GM19468 (cell line): ENCODE results near the gene GNG7.
"Not testable (repeated sequence)": the region's sequence is repeated elsewhere in the genome, so short reads cannot be mapped to it uniquely, and the experiment has no call there.

Experiments
- ATAC-seq: cut with Tn5 transposase; IDR thresholded peaks from one replicate; pipeline ENCODE4 v1.9.1; 2021; ENCODE audit warnings: mild to moderate bottlenecking, moderate library complexity, moderate number of reproducible peaks; ENCODE audit not compliant: unreplicated experiment; ENCODE audit errors: extremely low read depth

GNG7 gene

DNA sequence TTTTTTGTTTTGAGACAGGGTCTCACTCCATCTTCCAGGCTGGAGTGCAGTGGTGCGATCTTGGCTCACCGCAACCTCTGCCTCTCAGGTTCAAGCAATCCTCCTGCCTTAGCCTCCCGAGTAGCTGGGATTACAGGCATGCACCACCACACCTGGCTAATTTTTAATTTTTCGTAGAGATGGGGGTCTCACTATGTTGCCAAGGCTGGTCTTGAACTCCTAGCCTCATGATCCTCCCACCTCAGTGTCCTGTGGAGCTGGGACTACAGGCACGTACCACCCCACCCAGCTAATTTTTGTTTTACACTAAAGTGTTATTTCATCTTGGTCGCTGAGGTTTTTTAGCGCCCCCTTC is 93.5 kb downstream of the GNG7 start:
- not testable (repeated sequence) for ATAC-seq

DNA sequence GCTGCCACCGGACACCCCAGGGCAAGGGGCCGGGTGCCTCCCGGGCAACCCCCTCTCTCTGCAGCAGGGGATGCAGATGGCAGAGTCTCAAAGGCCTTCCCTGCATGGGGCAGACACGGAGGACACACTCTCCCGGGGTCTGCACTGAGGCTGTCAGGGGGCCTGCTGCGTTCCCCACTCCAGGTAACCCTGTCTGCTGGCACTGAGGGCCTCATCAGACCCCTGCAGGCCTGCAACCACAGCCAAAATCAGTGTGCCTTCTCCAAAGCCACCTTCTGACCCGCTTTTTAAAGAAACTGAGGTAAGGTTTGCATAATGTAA is 93.9 kb downstream of the GNG7 start:
- ATAC-seq: no peak

DNA sequence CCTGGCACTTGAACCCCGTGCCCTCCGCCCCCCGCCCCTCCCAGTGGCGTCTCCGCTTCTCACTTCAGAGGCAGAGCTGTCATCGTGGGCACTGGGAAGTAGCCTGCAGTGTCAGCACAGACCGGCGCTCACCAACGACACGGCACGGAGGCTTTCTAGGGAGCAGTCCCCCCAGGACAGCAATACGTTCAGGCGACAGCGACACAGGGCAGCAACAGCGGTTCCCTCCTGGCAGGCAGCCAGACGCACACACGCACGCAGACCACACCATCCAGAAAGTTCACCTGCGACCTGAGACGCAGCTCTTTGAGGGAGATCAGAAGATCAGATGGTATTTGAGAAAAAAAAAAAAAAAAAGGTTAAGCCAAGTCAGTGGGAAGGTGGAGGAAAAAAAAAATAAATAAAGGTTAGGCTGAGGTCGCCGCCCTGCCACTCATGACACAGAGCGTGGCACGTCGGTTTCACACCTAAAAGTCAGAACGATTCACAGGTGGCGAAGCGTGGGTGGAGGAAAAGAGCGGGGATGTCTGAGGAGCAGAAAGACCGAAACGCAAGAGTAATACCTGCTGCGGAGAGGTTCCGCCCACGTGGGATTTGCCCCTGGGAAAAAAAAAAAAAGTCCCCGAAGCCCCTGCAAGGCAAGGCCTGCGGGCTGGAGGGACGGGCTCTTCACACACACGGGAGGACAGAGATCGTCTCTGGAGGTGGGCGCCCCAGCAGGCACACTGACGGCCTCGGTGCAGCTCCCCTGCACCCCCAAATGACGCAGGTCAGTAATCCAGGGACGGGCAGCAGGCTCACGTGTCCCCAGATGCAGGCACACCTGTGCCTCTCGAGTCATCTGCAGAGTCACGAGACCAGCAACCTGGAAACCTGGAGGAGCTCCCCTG is 94.5 kb downstream of the GNG7 start:
- no peak for ATAC-seq

DNA sequence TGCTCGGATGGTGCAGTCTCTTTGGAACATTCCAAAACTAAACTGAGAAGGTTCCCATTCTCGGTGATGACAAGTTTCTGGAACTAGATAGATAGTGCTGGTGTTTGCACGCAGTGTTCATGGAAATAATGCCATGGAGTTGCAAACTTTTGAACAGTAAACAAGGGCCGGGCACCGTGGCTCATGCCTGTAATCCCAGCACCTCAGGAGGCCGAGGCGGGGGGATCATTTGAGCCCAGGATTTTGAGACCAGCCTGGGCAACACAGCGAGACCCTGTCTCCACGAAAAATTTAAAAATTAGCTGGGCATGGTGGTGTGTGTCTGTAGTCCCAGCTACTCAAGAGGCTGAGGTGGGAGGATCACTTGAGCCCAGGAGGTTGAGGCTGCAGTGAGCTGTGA is 95.7 kb downstream of the GNG7 start:
- ATAC-seq: not testable (repeated sequence)

DNA sequence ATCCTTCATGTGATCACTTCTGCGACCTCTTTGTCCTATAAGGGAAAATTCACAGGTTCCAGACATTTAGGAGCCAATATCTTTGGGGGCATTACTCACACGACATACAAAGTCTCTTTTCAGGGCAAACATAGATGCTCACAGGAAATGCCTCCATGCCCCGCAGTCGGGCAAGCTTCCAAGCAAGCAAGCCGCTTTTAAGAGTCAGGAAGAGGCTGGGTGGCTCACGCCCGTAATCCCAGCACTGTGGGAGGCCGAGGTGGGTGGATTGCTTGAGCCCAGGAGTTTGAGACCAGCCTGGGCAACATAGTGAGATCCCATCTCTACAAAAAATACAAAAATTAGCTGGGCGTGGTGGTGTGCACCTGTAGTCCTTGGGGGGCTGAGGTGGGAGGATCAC is 96.6 kb downstream of the GNG7 start:
- not testable (repeated sequence) for ATAC-seq

DNA sequence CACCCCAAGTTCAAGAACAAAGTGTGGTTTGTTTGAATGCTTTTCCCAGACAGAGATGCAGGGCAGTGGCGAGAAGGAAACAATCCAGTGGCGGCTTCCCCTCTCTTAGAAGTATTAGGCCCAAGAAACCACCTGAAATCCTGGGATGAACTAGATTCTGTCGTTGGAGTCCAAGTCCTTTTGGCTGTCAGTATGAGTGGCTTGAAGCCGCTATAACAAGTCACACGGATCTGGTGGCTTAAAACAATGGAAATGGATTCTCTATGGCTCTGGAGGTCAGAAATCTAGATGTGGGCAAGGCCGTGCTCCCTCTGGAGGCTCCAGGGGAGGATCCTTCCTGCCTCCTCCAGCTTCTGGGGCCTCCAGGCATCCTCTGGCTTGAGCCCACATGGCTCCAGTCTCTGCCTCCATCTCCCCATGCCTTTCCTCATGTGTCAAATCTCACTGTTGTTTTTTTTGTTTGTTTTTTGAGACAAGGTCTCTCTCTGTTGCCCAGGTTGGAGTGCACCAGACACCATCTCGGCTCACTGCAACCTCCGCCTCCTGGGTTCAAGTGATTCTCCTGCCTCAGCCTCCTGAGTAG is 97.7 kb downstream of the GNG7 start:
- no peak for ATAC-seq

DNA sequence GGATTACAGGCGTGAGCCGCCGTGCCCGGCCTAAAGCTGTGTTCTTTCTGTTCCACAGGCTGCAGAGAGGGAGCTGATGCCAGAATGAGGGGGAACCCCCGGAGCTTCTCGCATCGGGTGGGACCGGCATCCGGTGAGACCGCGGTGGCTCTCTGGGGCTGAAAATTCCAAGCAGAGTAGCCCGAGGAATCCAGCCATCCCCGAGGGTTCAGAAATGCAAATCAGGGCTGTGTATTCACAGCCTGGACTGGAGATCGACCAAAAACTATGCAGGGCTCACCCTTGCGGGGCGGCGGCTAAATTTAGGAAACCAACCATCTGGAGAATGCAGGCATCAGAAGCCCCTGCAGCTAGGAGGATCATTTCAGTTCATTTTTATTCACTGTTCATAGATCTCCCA is 99.2 kb downstream of the GNG7 start:
- no peak for ATAC-seq

DNA sequence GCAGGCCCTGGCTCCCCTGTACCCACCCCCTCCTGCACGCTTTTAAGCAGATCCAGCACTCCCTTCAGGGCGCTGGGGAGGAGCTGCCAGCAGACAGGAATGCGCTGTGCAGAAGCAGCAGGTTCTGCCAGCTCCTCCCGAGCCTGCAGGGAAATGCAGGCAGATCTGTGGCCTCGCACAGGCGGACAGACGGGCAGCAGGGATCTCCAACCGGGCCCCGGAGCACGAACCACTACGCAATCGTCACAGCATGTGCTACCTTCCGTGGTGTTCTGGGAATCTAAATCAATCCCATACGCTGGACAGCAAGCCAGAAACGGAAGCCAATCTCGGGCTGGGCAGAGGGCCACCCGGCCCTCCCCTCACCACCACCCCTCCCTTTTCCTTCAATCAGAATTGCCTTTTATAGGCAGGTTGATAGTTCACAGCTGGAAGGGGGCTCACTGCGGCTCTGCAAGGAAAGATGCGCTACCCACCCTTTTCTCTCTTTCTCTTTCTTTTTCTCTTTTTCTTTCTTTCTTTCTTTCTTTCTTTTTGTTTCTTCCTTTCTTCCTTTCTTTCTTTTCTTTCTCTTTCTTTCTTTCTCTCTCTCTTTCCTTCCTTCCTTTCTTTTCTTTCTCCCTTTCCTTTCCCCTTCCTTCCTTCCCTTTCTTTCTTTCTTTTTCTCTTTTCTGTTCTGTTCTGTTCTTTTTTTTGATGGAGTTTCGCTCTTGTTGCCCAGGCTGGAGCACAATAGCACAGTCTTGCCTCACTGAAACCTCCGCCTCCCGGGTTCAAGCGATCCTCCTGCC is 99.9 kb downstream of the GNG7 start:
- ATAC-seq: no peak

DNA sequence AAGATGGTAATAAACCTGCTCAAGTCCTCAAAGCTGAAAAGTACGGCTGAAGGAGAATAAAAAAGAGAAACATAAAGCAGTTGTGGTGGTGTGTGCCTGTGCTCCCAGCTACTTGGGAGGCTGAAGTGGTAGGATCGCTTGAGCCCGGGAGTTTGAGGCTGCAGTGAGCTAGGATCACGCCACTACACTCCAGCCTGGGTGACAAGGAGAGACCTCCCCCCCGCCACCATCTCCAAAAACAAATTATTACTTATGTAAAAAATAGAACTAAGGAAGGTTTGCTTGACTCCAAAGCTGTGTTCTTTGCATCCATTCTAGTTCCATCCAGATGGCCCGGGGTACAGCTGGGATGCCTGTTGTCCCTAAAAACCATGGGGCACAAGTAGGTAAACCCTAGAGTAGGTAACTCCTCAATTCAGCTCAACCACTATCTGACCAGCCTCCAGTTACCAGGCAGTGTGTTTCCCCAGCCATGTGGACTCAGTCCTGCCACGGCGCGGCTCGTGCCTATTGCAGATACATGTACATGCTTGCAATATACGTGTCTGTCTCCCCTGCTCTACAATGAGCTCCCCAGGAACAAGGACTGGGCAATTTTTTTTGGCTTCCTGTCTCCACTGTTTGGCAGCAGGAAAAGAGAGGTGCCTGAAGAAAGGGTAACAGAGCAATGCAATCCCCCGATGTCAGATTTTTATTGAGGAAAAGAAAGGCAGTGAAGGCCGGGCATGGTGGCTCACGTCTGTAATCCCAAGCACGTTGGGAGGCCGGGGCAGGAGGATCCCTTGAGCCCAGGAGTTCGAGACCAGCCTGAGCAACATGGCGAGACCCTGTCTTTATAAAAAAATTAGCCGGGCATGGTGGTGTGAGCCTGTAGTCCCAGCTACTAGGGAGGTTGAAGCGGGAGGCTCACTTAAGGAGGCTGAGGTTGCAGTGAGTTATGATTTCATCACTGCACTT is 101.3 kb downstream of the GNG7 start:
- no peak for ATAC-seq

DNA sequence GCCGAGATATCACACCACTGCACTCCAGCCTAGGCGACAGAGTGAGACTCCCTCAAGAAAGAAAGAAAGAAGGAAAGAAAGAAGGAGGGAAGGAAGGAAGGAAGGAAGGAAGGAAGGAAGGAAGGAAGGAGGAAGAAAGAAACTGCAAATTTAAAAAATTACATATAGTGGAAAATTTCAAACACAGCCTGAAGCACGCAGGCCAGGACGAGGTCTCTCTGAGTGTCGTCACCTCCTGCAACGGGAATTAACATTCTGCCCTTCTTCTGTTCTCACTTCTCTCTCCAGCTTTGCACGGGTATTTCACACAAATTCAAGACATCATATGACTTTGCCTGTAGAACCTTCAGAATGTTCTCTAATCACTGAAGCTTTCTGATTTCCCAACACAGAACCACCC is 108.2 kb downstream of the GNG7 start:
- no peak for ATAC-seq

DNA sequence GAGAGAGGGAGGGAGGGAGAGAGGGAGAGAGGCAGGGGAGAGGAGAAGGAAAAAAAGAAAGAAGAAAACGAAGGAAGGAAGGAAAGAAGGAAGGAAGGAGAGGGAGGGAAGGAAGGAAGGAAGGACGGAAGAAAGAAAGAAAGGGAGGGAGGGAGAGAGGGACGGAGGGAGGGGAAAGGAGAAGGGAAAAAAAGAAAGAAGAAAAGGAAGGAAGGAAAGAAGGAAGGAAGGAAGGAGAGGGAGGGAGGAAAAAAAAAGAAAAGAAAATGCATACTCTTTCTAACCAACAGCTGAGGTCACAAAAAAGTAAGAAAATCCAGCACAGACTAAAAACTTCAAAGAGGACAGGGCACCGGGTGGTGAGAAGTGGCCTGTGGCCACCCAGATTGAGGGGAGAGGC is 109.7 kb downstream of the GNG7 start:
- no peak for ATAC-seq

DNA sequence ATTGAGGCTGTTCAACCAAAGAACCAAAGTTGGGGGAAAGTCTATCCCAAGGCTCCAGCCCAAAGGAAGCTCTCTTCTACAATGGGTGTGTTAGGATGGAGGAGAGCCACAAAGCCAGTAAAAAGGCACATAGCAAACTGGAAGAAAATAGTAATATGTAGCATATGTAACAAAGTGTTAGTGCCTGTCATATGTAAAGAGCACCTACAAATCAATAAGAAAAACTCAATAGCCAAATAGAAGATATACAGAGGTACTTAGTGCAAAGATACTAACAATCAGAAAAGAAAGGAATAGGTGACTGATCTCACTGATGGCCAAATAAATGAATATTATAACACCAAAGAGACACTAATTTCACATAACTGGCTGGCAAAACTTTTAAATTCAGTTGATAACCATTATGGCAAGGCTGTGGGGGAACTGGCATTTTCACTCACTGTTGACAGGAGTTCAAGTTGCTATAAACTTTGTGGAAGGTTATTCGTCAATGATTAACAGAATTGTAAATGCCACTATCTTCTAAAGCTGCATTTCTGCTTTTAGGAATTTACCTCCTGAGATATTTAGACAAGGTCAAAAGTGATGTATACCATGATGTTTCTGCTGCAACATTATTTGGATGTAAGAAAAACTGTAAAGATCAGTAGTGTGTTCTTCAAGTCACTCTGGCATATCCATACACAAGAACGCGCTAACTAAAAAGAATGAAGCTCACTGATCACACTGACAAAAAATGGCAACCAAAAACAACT is 110.8 kb downstream of the GNG7 start:
- ATAC-seq: no peak

DNA sequence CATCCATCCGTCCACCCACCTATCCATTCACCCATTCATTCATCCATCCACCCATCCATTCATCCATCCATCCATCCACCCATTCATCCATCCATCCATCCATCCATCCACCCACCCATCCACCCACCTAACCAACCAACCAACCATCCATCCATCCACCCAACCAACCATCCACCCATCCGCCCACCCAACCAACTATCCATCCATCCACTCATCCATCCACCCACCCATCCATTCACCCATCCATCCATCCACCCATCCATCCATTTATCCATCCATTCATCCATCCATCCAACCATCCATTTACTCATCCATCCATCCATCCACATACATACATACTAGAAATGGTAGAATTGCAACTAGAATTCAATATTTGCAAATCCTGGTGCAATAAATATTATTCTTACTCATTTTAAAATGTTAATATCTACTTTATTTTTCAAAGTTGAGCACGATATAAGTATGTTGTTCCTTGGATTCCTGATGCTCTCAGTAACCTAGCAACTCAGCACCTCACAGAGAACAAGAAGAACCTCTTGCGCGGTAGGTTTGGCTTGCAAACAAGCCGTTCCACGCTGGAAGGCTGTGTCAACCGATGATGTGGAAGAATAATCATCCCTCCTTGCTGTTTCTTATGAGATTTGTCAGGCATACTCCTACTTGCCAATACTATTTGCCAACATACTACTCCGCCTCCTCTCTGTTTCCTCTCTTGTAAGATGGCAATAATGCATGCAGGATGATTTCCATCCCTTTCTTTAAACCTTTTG is 111.7 kb downstream of the GNG7 start:
- no peak for ATAC-seq

DNA sequence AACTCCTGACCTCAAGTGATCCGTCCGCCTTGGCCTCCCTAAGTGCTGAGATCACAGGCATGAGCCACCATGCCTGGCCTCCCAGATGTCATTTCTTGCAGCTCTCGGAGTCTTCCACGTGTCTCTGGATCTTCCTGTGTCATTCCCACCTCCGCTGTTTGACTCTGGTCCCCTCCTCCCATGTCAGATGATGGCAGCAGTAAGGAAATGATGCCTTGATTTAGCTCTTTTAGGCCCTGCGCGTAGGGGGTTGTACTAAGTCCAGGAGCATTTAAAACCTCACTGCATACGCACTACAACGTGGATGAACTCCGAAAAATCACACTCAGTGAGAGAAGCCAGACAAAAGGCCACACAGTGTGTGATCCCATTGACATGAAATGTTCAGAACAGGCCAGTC is 113.1 kb downstream of the GNG7 start:
- ATAC-seq: no peak

DNA sequence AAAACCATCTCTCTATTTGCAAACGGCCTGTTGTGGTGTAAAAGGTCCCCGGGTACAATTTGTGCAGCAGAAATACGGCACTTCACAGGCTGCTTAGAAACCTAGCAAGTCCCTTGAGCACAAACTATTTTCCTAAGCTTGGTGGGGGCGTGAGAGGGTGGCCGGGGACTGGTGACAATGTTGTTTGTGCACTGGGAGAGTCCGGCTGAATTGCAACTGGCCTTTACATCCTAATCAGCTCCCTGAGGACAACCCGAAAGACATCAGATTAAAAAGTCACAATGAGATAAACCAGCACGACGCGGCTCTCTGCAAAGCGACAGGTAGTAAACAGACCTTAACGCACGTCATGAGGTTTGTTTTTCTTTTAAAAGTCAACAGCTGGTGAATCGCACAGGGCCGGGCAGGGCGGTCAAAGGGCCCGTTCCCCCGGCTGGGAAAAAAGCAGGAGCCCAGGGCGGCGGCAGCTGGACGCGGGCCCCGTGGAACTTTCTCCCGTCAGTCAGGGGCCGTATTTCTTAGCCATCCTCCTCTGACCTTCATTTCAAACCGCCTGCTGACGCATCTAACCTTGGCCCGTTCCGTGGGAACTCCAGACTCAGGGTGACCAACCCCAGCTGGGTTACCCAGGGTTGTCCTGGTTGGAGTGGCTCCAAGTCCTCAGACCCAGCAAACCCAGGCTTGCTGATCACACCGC is 114.3 kb downstream of the GNG7 start:
- ATAC-seq: no peak

DNA sequence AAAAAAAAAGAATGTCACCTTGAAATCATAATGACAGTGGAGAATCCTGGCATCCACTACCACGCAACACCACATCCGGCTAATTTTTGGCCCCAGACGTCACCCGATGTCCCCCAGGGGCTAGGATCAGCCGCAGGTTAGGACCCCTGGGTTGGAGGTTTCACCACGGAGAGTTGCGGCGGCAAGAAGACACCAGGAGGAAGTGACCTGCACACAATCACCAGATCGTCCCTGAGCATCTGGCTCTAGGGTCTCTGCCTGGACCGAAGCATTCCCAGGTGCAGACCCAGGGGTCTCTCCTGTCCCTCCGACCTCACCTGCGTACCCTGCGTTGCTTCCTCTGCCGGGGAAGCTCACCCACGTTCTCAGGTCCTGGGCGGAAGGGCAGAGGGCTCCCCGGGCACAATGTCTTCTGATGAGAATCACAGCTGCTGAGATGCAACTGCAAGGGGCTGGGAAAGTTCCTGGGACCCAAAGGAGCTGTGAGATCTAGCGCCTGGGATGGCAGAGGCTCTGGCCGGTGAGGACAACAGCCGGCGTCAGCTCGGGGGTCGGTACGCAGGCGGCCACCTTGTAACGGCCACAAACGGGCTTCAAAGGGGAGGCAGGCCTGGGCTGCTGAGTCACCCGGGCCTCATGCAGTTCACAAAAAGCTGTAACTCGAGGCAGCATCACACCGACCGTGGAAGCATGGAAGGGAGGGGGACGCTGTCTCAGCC is 115.3 kb downstream of the GNG7 start:
- no peak for ATAC-seq

DNA sequence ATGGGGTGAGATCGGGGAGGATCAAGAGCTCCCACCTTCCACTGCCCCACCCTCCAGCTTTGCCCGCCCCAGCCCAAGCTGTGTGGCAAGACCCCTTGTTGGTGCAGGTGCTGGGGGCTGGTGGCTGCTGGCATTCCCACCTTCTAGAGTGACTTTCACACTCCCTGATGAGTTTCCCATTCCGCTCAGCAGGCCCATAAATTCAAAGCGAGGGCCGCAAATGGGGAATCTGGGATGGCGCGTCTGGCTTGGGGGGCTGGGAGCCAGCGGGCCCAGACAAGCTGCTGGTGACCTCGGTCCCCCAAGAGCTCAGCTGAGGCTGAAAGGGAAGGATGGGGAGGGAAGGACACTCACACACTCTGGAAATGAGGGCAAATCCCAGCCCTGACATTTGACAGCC is 116.3 kb downstream of the GNG7 start:
- ATAC-seq: no peak

DNA sequence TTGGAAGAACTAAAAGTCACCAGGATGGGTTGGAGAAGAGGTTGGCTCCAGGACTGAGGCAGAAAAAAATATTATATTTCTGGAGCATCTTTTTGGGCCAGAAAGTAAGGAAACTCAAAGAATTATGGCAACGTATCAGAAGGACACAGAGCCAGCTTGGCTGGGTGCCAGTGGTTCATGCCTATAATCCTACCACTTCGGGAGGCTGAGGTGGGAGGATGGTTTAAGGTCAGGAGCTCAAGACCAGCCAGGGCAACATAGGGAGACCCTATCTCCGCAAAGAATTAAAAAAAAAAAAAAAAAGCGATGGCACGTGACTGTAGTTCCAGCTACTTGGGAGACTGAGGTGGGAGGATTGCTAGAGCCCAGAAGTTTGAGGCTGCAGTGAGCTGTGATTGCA is 118.5 kb downstream of the GNG7 start:
- ATAC-seq: no peak
